ENCODE measurements around the gene SPOCK1. TPM values are rescaled to one million over a fixed set of nuclear protein-coding genes. Genes with fewer than 3 reads are reported as not detected.
"Not testable (repeated sequence)": the region's sequence is repeated elsewhere in the genome, so short reads cannot be mapped to it uniquely, and the experiment has no call there.

Gene SPOCK1
- total RNA-seq, 1 donor from 2014 or later, result 6.8 TPM

- H3K36me3 ChIP-seq (ENCODE audit: control insufficient read depth, insufficient read depth, low read length), result no peaks in the 10 kb centered on the region
- H3K4me3 ChIP-seq (ENCODE audit: low read depth, low read length), result no peak overlapping the region
- TF ChIP-seq CTCF (IDR thresholded peaks at IDR 0.05; ENCODE audit: insufficient read depth, low read length, severe bottlenecking), result no peak
- H3K27me3 ChIP-seq (ENCODE audit: control insufficient read depth, insufficient read depth, low read length), result peaks cover 4% of the 10 kb centered on the region
- FAIRE-seq, result no peak
- DNase-seq (ENCODE audit: low read depth), result no peak
Observed at GRCh38 chr5:137504916-137505315, 5.8 kb upstream of the SPOCK1 start.

- no peak for DNase-seq (ENCODE audit: low read depth)
Observed at GRCh38 chr5:137503456-137503855, 4.3 kb upstream of the SPOCK1 start.

GRCh38 chr5:137502632-137503031, 3.5 kb upstream of the SPOCK1 start:
- Histone ChIP-seq H3K4me3 (ENCODE audit: low read depth, low read length) (no peak overlapping the region), H3K27me3 (ENCODE audit: control insufficient read depth, insufficient read depth, low read length) (peaks cover 4% of the 10 kb centered on the region), H3K36me3 (ENCODE audit: control insufficient read depth, insufficient read depth, low read length) (no peaks in the 10 kb centered on the region)
- no peak for DNase-seq (ENCODE audit: low read depth)
- no peak for TF ChIP-seq CTCF (IDR thresholded peaks at IDR 0.05; ENCODE audit: insufficient read depth, low read length, severe bottlenecking)
- no peak for FAIRE-seq

More at GRCh38 chr5:137503456-137503855, 4.3 kb upstream of the SPOCK1 start:
- no peak for TF ChIP-seq CTCF (IDR thresholded peaks at IDR 0.05; ENCODE audit: insufficient read depth, low read length, severe bottlenecking)
- Histone ChIP-seq H3K27me3 (ENCODE audit: control insufficient read depth, insufficient read depth, low read length) (peaks cover 4% of the 10 kb centered on the region), H3K36me3 (ENCODE audit: control insufficient read depth, insufficient read depth, low read length) (no peaks in the 10 kb centered on the region), H3K4me3 (ENCODE audit: low read depth, low read length) (no peak overlapping the region)
- peak; percentile 62 for FAIRE-seq

GRCh38 chr5:137501846-137502406, 2.8 kb upstream of the SPOCK1 start:
- TF ChIP-seq CTCF (IDR thresholded peaks at IDR 0.05; ENCODE audit: insufficient read depth, low read length, severe bottlenecking), result no peak
- FAIRE-seq (no peak), DNase-seq (ENCODE audit: low read depth) (no peak)
- Histone ChIP-seq H3K36me3 (ENCODE audit: control insufficient read depth, insufficient read depth, low read length) (no peaks in the 10 kb centered on the region), H3K4me3 (ENCODE audit: low read depth, low read length) (no peak overlapping the region), H3K27me3 (ENCODE audit: control insufficient read depth, insufficient read depth, low read length) (peaks cover 4% of the 10 kb centered on the region)

GRCh38 chr5:137501226-137501625, 2.1 kb upstream of the SPOCK1 start:
- no peak for TF ChIP-seq CTCF (IDR thresholded peaks at IDR 0.05; ENCODE audit: insufficient read depth, low read length, severe bottlenecking)
- no peaks in the 10 kb centered on the region for H3K36me3 ChIP-seq (ENCODE audit: control insufficient read depth, insufficient read depth, low read length)
- peaks cover 4% of the 10 kb centered on the region for H3K27me3 ChIP-seq (ENCODE audit: control insufficient read depth, insufficient read depth, low read length)
- H3K4me3 ChIP-seq (ENCODE audit: low read depth, low read length), result no peak overlapping the region
- DNase-seq (ENCODE audit: low read depth) (no peak), FAIRE-seq (no peak)

- TF ChIP-seq CTCF (IDR thresholded peaks at IDR 0.05; ENCODE audit: insufficient read depth, low read length, severe bottlenecking), result no peak
- no peak for DNase-seq (ENCODE audit: low read depth)
- Histone ChIP-seq H3K36me3 (ENCODE audit: control insufficient read depth, insufficient read depth, low read length) (no peaks in the 10 kb centered on the region), H3K27me3 (ENCODE audit: control insufficient read depth, insufficient read depth, low read length) (peaks cover 4% of the 10 kb centered on the region), H3K4me3 (ENCODE audit: low read depth, low read length) (no peak overlapping the region)
- no peak for FAIRE-seq
Observed at GRCh38 chr5:137500615-137501225, 1.6 kb upstream of the SPOCK1 start.

- not testable (repeated sequence) for H3K27me3 ChIP-seq (ENCODE audit: control insufficient read depth, insufficient read depth, low read length); FAIRE-seq; H3K4me3 ChIP-seq (ENCODE audit: low read depth, low read length); DNase-seq (ENCODE audit: low read depth); H3K36me3 ChIP-seq (ENCODE audit: control insufficient read depth, insufficient read depth, low read length)
Observed at GRCh38 chr5:137499506-137499847, 351 bp upstream of the SPOCK1 start.

Measured in bronchial epithelial cell (primary cell).